Activated CD4-positive, CD25-positive, alpha-beta regulatory T cell treated with anti-CD3 and anti-CD28 coated beads, Interleukin-2, amount 50 U/mL, for 16 hours (primary cell): ENCODE data around the gene LAMC2.

ENCODE experiments used
- DNase-seq: peaks from one replicate; pipeline ENCODE4 v3.0.0-alpha.2; 2020; ENCODE audit warnings: low read depth, low spot score

LAMC2 gene

GRCh38 chr1:183168308-183168707, 17.8 kb upstream of the LAMC2 start:
- DNase-seq, result no peak

DNA sequence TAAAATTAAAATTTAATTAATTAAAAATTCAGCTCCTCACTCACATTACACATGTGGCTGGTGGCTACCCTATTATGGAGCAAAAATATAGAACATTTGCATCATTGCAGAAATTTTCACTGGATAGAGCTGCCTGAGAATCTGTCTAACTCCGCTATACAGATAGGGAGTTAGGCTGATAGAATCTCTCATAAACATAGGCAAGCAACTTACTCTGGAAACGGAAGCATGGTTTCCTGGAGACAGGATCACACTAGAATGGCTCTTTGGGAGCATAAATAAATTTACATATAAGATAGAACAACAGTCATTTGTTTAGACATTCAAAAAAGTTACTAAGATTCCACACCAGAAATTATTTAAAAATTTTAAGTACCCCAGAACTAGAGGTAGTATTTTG, 12.2 kb upstream of the LAMC2 start:
- DNase-seq, result no peak

- DNase-seq, result no peak
Observed at GRCh38 chr1:183175631-183176030, 10.4 kb upstream of the LAMC2 start.

DNA sequence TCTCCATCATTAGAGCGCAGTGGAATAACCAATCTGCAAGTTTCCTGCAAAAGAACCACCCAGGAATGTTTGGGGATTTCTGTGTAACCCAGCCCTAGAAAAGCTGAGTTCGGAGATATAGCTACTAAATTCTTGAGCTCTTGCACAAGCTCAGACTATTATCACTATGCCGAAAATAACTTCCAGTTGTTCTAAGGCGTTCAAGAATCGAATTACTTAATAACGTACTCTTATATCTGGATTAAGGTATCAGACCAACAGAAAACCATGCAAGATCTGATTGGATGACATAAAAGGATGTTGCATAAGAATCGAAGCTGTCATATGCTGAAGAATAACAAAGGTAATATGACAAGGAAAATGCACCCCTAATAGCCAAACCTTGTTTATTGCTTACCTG, 7.5 kb upstream of the LAMC2 start:
- DNase-seq, result no peak

DNA sequence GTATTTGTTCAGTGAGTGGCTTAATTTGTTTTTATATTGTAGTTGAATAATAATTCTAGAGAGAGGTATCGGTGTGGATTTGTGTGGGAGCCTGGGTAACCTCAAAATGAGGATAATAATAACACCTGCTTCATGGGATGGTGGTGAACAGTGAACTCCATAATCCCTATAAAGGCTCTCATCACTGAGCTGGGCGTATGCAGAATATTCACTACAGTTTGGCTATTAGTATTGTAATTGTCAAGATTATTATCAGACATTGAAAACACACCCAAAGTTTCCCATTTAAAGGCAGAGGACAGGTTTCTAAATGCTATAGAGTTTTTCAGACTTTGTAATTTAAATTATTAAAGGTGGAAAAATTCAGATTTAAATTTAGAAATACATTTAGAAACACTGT, 7.0 kb upstream of the LAMC2 start:
- DNase-seq, result no peak

GRCh38 chr1:183180218-183180617, 5.8 kb upstream of the LAMC2 start:
- DNase-seq, result no peak

- DNase-seq, result no peak
Observed at GRCh38 chr1:183180634-183181056, 5.4 kb upstream of the LAMC2 start.

DNA sequence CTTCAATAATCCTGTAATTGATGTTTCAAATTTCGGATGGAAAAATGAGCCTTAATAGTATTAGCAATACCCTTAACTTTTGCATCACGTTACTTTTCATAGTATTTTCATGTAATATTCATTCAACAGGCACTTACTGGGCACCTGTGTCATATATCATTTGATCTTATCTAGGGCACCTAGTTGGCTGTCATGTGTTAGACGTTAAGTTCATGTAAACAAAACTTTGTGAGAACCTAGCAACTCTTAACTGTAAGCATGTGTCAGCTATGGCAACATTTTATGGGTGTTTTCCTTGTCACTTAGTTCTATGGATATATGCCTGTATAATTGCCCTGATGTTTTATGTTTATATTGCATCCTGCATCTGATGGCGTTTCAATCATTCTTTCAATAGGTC, 777 bp downstream of the LAMC2 start:
- DNase-seq, result no peak

- DNase-seq, result no peak
Observed at GRCh38 chr1:183188240-183188639, 2.2 kb downstream of the LAMC2 start.

- DNase-seq, result no peak
Observed at GRCh38 chr1:183191833-183192232, 5.8 kb downstream of the LAMC2 start.

DNA sequence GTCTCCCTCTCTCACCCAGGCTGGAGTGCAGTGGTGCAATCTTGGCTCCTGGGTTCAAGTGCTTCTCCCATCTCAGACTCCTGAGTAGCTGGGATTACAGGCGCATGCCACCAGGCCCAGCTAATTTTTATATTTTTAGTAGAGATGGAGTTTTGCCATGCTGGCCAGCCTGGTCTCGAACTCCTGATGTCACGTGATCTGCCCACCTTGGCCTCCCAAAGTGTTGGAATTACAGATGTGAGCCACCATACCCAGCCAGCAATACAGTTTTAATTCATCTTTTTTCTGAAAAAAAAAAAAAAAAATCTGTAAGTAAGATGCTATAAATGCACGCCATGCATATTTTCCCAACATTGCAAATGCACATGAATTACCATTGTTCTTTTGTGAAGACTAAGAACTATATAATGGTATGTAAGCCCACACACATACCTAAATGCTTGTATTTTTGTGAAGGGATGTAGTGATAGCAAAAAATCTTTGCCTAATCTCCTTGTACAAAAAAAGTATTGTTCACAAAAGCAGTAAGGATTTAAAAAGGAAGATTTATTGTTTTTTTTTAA, 8.0 kb downstream of the LAMC2 start:
- no peak for DNase-seq

- no peak for DNase-seq
Observed at GRCh38 chr1:183194527-183195141, 8.6 kb downstream of the LAMC2 start.

DNA sequence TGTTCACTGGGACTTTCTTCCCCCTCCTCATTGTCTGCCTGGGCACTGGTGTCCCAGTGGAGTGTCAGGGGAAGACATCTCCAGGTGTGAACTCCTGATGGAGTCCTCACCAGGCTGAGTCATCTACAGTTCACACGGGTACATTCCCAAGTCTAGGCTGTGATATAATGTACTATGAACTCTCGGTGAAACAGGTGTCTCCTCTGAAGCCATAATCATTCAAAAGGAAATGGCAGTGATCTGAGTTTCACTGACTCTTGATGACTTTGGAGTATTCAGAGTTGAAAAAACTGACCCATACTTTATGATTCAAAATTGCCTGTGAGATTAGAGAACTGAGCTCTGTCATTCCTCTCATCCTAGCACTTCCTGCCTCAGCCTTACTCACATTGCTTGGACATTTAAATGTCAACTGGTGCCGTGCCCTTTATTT, 9.1 kb downstream of the LAMC2 start:
- no peak for DNase-seq

GRCh38 chr1:183197762-183198161, 11.7 kb downstream of the LAMC2 start:
- DNase-seq, result no peak

GRCh38 chr1:183198463-183198862, 12.4 kb downstream of the LAMC2 start:
- no peak for DNase-seq

- no peak for DNase-seq
Observed at GRCh38 chr1:183199304-183199703, 13.2 kb downstream of the LAMC2 start.

DNA sequence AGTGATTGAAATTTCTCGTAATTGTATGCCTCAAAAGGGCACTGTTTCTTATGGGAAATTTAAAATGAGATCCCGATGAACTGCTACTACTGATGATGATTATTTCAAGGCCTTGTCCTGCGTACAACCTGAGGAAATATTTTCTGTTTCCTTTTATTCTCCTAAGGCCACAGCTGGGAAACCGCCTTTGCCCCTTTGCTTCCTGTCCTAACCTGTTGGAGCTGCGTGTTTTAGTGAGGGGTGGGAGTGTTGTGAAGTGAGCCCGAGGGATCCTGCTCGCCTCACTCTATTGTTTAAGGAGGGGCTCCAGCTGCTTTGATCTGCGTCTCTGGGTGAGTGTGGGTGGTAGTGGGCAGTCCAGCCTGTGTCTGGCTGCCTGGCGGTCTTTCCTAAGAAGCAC, 14.4 kb downstream of the LAMC2 start:
- no peak for DNase-seq

DNA sequence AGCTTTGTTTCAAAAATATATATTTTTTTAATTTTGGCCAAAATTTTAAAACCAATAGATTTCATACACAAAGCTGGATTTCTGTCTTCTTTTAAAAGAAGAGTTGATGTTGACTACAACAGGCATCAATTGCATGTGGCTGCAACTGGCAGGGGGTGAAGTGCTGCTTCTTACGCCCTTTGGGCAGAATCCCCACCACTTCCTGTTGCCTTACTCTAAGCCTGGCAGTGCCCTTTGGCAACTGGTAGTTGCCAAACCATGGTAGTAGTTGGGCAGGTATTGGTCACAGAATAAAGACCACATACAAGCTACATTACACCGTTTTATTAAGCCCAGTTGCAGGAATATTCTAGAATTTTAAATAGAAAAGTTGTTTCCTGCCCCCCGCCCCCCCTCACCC, 17.0 kb downstream of the LAMC2 start:
- no peak for DNase-seq

- no peak for DNase-seq
Observed at GRCh38 chr1:183205196-183205781, 19.2 kb downstream of the LAMC2 start.

- no peak for DNase-seq
Observed at GRCh38 chr1:183206538-183207122, 20.6 kb downstream of the LAMC2 start.

- DNase-seq, result no peak
Observed at GRCh38 chr1:183209533-183210158, 23.6 kb downstream of the LAMC2 start.

- DNase-seq, result no peak
Observed at GRCh38 chr1:183210681-183211080, 24.6 kb downstream of the LAMC2 start.

GRCh38 chr1:183212870-183213269, 26.8 kb downstream of the LAMC2 start:
- no peak for DNase-seq
